Myocyte (in vitro differentiated cells): ENCODE results near the gene HINT3. TPM values are rescaled to one million over a fixed set of nuclear protein-coding genes. Genes with fewer than 3 reads are reported as not detected.
"Not testable (repeated sequence)": the region's sequence is repeated elsewhere in the genome, so short reads cannot be mapped to it uniquely, and the experiment has no call there.

Experiments
- DNase-seq: peaks from one replicate; pipeline ENCODE4 v3.0.0-alpha.2; 2012; ENCODE audit warnings: low read depth
- polyA plus RNA-seq: library from polyadenylated mRNA; unstranded; fragments of >200 nt; gene quantifications from one replicate; pipeline ENCODE4 v1.2.1, GENCODE V29; 2012; ENCODE audit warnings: missing spikeins
- total RNA-seq: library from RNA; depleted of rRNA; stranded (reverse); fragments of >200 nt; gene quantifications from 2 replicates; pipeline ENCODE4 v1.2.3, GENCODE V29; 2014

HINT3 gene
- total RNA-seq = 47.3 and 48.9 TPM in 2 replicates
- polyA plus RNA-seq = 17.5 TPM

DNA sequence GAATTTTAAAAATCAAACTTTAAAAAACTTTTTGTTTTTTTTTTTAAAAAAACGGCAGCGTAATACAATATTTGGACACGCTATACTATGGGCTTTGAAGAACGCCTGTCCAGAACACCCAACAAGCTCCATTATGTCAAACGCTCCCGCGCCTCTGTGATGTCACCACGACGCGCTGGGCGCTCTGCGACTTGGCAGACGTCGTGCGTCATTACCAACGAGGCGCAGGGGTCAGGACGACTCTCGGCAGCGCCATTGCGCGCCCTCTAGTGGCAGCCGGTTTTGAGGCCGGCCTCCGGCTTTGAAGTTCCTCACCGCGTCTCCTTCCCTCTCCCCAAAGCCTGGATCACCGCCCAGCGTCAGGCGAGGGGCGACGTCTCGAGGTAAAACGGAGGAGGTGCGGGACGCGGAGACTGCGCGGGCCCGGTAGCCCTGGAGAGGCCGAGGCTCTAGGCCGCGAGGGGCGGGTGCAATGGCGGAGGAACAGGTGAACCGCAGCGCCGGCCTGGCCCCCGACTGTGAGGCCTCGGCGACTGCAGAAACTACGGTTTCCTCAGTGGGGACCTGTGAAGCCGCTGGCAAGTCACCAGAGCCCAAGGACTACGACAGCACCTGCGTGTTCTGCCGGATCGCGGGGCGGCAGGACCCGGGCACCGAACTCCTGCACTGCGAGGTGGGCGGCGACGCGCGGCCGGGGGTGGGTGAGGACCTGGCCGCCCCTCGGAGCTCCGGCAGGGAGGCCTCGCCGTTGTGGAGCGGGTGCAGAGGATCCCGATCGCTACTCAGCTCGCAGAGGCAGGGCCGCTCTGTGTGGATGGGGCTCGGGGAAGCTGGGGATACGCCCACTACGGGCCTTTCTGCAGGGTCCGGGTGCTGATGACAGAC, at the start of gene HINT3:
Gene HINT3, plus strand, starts transcription at position 265 of the 885 bp plus-strand sequence. Its CDS starts 208 bp downstream, at position 473.
- DNase-seq = peak; percentile 97

DNA sequence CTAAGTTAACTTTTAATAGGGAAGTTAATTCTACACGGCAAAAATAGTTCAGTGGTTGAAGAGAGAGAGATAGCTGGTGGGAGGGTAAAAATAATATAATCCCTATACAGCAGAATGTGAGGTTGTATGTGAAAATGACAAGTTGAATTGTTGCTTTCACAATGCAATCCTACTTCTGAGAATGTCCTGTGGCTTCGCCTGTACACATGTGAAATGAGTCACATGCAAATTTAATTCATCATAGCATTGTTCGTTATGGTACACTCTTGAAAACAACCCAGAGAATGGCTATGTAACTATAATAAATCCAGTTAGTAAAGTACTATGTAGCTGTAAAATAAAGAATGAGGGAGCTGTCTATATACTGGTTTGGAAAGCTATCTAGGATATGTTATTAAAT, 46.0 kb upstream of the HINT3 start:
- no peak for DNase-seq

DNA sequence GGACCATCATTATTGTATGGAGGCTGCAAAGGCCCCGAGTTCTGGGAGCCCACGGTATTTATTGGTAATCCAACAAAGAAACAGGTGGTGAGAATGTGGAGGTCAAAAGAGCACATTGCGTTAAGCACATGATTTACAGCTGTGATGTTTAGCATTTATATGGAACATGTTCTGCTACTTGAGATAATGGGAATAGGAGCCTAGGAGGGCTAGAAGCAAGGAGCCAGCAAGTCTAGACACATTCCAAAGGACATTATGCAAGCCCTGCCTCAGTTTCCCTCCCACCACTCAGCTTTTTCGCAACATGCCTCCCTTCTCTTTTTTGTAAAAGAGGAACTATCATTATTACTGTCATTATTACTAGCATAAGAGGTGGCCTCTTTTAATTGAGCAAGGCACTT, 45.5 kb upstream of the HINT3 start:
- DNase-seq = not testable (repeated sequence)

DNA sequence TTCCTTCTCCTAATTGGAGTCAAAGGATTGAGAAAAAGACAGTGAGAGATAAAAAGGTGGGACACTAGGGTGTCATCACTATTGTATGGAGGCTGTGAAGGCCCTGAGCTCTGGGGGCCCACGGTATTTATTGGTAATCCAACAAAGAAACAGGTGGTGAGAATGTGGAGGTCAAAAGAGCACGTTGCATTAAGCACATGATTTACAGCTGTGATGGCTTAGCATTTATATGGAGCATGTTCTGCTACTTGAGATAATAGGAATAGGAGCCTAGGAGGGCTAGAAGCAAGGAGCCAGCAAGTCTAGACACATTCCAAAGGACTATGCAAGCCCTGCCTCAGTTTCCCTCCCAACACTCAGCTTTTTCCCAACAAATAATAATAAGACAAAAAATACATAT, 44.1 kb upstream of the HINT3 start:
- DNase-seq = not testable (repeated sequence)

DNA sequence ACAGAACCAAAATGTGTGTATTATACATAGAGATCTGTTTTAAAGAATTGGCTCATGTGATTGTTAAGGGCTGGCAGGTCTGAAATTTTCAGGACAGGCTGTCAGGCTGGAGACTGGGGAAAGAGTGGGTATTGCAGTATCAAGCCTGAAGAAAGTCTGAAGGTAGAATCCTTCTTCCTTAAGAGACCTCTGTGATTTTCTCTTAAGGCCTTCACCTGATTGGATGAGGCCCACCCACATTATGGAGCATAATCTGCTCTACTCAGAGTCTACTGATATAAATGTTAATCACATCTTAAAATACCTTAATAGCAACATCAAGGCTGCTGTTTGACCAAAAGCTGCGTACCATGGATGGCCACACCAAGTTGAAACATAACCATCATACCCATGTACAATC, 43.4 kb upstream of the HINT3 start:
- DNase-seq = no peak

DNA sequence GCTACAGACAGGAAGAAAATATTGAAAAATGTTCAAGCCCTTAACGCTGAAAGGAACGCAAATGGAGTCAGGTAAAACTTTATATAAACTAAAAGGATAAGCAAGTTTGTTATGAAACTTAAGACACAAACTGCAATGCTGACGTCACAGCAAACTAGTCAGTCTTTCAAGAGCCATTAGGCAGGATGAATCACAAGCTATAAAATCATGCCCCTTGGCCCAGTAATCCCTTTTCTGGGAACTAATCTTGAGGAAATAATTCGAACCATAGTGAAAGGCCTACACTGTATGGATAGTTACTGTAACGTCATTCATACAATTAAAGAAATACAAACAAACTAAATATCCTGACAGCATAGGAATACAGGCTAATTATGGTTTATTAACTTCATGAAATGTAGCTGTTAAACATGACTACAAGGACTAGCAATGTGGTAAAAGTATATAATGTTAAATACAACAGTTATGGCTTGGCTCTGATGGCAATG, 42.7 kb upstream of the HINT3 start:
- DNase-seq = peak; percentile 77

DNA sequence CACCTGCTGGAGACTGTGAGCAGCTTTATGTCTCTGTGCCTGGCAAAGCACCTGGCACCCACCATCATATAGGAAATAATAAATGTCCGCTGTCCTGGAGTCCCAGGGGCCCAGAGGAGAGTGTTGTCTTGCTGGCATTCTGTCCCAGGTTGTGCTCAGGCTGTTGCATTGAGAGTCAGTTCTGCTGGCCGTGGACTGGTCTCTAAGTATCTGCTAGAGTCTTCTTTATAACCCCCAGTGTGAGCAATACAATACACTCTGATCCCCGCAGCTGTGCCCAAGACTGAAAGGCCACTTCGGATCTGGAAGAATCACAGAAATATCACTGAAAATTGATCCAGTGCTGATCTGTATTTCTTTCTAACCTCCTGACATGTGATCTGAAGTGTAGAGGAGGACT, 38.3 kb upstream of the HINT3 start:
- DNase-seq = no peak

DNA sequence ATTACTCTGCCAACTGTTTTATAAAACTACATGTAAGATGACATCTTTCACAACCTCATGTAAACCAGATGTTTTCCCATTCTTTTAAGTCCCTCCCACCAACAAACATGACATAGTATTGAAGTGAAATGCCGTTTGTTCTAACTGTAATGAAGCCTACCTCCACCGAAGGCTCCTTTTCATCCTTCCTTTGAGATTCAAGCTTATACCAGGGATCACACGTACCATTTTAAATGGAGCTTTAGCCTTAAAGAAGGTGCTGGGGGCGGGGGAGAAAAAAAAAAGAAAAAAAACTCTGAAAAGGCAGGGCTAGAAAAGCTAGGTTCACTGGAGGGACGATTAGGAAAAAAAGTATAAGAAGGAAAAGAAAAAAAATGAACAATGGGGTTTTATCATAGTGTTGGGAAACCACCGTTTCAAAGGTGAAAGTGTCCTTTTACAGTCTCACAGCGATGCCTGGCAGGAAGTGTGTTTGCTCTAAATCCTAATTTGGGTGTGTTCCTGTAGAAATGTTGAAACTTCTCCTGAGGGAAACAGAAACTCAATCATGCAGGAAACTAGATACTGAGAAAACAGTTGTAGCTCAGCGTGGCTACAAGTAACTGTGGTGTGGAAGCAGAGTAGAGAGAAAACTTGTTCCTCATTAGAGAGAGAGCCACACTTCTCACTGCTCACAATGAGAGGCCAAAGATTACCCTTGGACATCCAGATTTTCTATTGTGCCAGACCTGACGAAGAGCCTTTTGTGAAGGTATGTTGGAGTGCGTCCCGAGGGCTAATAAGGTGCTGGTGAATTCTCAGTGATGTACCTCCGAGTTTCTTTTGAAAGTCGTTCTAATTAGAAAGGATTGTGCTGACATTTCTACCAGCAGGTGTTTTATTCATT, 37.6 kb upstream of the HINT3 start:
- peak; percentile 76 for DNase-seq

DNA sequence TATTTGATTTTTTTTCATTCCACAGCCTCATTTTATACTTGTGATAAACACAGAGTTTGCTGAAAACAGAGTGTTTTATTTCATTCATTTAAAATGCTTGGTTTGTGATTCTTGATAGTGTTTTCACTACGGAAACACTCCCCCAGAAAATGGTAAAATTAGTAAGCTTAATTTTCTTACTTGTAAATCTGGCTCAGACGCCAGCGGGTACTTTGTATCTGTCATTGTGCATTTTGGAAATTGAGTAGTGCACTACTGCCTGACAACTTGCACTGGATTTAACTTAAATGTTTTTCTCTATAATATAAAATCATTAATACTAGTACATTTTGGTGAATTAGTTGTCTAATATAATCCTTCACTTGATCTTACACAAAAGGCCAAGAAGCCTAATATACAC, 37.0 kb upstream of the HINT3 start:
- no peak for DNase-seq

DNA sequence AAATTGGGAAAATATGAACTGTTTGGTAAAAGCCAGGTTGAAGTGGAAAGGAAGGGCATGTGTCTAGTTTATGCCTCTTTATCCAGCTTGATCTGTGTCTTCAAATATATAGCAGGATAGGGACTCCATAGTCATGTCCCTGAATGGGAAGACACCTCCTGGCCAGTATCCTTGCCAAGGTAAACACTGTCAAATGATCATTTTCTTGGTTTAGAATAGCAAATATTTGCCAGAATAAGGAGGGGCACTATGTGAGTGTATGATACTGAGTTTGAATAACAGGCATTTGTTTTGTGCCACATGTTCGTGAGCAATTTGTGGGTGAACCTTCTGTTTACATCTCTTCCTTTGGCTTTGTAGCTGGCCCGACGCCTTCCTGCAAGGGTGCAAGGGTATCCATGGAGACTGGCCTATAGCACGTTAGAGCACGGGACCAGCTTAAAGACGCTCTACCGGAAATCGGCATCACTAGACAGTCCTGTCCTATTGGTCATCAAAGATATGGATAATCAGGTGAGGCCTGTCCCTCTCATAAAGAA, 34.2 kb upstream of the HINT3 start:
- no peak for DNase-seq

DNA sequence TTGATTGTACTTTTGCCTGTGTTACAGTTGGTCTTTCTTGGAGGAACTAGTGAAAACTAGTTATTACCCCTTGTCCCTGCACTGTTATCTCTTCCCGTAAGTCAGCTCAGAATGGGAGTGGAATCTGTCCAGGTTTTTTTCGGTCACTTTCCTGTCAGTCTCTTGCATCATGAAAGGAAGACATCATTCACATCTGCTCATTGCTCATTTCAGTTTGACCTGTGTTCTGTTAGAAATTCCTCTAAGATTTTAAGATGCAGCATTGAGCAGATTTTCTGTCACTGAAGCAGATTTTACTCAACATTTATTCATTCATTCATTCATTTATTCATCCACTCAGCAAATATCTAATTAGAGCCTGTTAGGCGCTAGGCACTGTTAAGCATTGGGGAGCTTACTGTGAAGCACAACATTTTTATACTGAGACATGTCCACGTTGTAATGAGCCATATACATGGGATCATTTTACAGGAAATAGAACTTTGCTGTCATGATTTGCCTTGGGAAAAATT, 33.1 kb upstream of the HINT3 start:
- DNase-seq = no peak

DNA sequence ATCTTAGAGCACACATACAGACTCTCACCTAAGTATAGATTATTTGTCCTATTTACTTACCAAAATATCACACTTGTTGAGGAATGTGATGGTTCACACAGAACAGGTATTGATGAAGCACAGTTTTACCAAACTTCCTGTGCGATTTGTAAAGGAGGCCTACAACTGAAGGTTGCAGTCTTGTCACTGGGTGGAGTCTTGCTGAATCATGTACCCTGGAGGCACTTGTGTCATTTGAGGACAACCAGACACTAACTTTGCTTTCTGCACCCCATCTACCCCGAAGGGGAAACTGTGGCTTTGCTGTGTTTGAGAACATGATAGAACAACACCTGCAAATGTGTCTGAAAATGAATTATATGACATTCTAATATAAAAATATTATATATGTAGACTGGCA, 32.4 kb upstream of the HINT3 start:
- no peak for DNase-seq

DNA sequence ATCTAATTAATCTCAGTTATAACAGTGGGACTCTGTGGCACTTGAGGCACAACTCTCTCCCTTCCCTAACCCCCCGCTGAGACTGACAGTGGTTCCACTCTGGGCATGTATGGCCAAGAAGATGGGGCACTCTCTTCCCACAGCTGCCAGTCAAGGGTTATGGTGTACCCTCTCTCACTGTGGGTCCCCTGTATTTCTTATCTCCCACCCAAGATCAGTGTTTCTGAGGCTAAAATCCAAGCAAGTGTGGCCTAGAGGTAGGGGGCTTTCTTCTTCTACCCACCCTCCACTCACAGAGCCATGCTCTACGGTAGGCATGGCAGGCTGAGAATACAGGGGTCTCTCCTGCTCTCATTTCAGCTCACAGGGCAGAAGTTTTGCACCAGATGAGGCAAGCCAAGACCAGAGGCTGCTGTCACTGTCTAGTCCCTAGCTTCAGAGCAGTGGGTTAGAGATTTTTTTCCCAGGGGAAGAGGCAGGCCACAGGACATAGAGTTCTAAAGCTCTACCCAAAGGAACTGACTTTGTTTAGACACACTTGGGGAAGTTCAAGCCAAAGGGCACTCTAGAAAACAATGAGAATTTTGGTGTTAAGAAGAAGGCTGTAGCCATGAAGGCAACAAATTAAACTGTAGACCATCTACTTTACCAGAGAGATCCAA, 31.7 kb upstream of the HINT3 start:
- DNase-seq = no peak

DNA sequence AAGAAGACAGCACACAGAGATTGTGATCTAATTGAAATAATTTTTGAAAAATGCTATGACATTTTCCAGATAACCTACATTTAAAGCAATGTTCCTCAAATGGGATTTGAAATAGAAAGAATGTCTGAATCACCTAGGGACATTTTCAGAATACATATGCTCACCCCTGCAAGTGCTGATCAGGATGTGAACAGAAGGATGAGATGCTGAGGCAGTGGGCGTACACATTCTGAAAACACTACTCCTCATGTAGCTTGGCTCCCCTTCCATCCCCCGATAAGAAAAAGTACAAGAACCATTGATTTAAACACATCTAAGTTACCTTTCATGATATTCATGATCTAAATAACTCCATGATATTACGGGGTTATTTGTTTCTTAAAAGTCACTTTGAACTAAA, 29.9 kb upstream of the HINT3 start:
- no peak for DNase-seq

DNA sequence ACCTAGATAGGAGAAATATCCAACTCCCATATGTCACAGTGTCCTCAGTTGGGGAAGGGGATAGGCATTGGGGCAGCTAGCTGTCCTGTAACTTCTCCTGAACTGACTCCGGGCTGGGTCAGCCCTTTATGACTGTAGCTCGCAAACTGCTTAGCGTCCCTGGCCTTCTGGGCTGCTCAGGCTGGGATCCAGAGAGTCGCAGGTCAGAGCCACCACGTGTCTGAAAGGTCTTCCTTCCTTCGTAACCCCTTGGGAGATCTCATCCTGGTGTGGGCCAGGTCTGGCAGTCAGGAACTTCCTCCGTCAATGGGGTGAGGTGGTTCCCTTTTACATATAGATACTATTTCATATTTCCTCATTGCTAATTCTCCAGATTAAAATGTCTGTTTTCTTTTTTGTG, 28.8 kb upstream of the HINT3 start:
- no peak for DNase-seq

DNA sequence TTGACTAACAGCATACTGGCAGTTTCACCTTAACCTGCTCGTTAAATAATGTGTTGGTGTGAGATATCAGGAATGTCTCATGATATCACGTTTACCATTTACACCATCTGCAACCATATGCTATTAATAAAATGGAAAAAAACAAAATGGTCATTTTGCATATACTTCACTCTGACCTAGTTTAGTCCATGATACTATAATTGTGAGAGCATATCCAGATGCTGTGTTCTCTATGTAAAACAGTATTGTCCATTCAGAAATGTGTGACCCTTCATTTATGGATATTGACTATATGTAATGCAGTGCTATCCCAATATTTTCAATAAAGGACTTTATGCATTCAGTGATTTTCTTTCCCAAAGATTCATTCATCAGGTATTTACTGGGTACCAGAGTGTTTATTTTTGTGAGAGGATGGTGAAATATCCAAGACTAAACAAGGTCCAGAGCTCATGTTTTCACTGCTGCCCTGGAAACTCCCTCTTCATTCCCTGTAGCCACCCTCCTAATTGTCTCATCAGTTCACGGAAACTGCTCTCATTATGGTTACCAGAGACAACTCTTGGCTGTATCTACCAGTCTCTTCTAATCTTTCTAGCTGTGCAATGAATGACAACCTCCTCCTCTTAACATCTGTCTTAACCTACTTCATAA, 25.7 kb upstream of the HINT3 start:
- no peak for DNase-seq

DNA sequence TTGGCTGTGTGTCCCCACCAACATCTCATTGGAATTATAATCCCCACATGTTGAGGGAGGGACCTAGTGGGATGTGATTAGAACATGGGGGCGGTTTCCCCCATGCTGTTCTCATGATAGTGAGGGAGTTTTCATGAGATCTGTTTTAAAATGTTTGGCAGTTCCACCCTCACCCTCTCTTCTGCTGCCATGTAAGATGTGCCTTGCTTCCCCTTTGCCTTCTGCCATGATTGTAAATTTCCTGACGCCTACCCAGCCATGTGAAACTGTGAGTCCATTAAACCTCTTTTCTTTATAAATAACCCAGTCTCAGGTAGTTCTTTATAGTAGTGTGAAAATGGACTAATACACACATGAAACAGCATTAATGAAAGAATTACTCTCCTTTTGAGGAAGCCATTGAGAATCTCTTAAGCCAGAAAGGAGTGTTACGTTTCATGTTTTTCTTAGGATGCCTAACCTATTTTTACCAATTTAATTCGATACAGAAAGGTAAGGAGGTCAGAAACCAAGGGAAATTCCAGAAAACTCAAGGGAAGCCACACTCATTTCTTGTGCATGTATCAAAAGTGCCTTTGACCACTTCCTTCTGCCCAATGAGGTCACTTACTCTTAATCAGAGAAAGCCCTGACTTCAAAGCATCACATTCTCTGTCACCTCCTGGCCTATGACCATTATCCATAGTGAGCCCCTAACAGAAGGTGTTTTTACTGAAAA, 24.7 kb upstream of the HINT3 start:
- DNase-seq = no peak

DNA sequence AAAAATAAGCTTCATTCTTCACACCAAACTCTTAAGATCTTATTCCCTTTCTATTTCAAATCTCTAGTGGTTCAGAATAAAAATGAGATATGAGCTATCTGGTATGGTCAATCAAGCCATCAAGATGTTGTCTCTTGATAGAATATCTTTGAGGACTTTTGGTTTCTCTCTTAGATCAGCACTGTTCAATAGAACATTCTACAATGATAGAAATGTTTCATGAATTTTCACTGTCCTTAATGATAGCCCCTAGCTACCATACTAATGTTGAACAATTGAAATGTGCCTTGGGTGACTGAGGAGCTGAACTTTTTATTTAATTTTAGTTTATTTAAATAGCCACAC, 24.1 kb upstream of the HINT3 start:
- DNase-seq = no peak

DNA sequence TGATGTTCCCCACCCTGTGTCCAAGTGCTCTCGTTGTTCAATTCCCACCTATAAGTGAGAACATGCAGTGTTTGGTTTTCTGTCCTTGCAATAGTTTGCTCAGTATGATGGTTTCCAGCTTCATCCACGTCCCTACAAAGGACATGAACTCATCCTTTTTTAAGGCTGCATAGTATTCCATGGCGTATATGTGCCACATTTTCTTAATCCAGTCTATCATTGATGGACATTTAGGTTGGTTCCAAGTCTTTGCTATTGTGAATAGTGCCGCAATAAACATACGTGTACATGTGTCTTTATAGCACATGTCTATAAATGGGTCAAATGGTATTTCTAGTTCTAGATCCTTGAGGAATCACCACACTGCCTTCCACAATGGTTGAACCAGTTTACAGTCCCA, 21.1 kb upstream of the HINT3 start:
- DNase-seq = not testable (repeated sequence)

DNA sequence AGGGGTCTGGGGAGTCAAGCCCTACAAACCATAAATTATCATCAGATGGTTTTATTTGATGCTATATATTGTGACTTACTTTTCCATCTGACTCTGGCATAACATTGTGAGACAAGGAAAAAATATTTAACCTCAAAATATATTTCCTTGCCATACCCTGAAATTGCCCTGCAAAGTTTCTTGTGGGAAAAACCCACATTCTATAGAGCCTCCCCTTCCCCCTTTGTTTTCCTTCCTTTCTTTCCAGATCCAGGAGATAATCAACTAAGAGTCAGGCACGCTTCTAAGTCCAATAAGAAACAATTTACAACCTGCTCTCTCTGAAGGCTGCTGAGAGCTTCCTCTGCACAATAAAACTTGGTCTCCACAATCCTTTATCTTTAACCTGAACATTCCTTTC, 17.5 kb upstream of the HINT3 start:
- DNase-seq = no peak
